Activated B cell treated with CpG ODN at 0.5 μM for 24 hours (primary cell): Measurements from ENCODE around the gene SENP8. TPM values are rescaled to one million over a fixed set of nuclear protein-coding genes. Genes with fewer than 3 reads are reported as not detected.

ENCODE experiments used
- ATAC-seq: fragments of 200-7000 bp; cut with Tn5 transposase; one replicate; pipeline ENCODE4 v1.10.0; 2021; ENCODE audit warnings: low read depth, mild to moderate bottlenecking, moderate library complexity
- CTCF ChIA-PET: fragments of 350-600 bp; sonication (Branson Sonifier 250); formaldehyde crosslinking; loops from one replicate; lab custom pipeline; 2021; ENCODE audit warnings: antibody characterized with exemption; lab: Charles Lee
- POLR2A ChIA-PET: fragments of 350-600 bp; sonication (Branson Sonifier 250); formaldehyde crosslinking; loops from one replicate; lab custom pipeline; 2021; ENCODE audit warnings: antibody characterized with exemption; lab: Charles Lee
- DNase-seq: peaks from one replicate; pipeline ENCODE4 v3.0.0; 2022
- H3K27ac Mint-ChIP-seq: one replicate; pipeline ENCODE4 v1.8.0; 2020; ENCODE audit warnings: mixed read lengths
- H3K27me3 Mint-ChIP-seq: one replicate; pipeline ENCODE4 v1.8.0; 2021; ENCODE audit warnings: mixed read lengths
- H3K36me3 Mint-ChIP-seq: one replicate; pipeline ENCODE4 v1.8.0; 2021; ENCODE audit warnings: low read depth, mixed read lengths
- H3K4me1 Mint-ChIP-seq: one replicate; pipeline ENCODE4 v1.8.0; 2021; ENCODE audit warnings: mixed read lengths
- H3K4me3 Mint-ChIP-seq: one replicate; pipeline ENCODE4 v1.8.0; 2020; ENCODE audit warnings: mild to moderate bottlenecking, mixed read lengths
- H3K9me3 Mint-ChIP-seq: one replicate; pipeline ENCODE4 v1.8.0; 2020; ENCODE audit warnings: mixed read lengths
- intact Hi-C: fragments of 100-400 bp; cut with micrococcal nuclease; formaldehyde crosslinking; loops from one replicate; pipeline ENCODE4 v1.15.1; 2024
- total RNA-seq: library from RNA; stranded (reverse); gene quantifications from 2 replicates; pipeline ENCODE4 v1.2.3, GENCODE V29; 2022
- TF ChIP-seq, protein P1 (sequence below): fragments of 200-600 bp; IDR thresholded peaks from one replicate; pipeline ENCODE4 v1.8.0; 2022; ENCODE audit warnings: antibody characterized with exemption, mild to moderate bottlenecking

SENP8 gene
- total RNA-seq, 1 donor from 2014 or later: 1.1 TPM

- Mint-ChIP-seq H3K9me3 (no peaks in the 10 kb centered on the region), H3K27ac (no peak overlapping the region), H3K36me3 (no peaks in the 10 kb centered on the region), H3K4me3 (no peak overlapping the region), H3K4me1 (peaks cover 22% of the 10 kb centered on the region), H3K27me3 (no peaks in the 10 kb centered on the region)
- POLR2A ChIA-PET: no interaction called here
- CTCF ChIA-PET: no interaction called here
- intact Hi-C loops: no loop called here
- TF ChIP-seq, protein P1, sequence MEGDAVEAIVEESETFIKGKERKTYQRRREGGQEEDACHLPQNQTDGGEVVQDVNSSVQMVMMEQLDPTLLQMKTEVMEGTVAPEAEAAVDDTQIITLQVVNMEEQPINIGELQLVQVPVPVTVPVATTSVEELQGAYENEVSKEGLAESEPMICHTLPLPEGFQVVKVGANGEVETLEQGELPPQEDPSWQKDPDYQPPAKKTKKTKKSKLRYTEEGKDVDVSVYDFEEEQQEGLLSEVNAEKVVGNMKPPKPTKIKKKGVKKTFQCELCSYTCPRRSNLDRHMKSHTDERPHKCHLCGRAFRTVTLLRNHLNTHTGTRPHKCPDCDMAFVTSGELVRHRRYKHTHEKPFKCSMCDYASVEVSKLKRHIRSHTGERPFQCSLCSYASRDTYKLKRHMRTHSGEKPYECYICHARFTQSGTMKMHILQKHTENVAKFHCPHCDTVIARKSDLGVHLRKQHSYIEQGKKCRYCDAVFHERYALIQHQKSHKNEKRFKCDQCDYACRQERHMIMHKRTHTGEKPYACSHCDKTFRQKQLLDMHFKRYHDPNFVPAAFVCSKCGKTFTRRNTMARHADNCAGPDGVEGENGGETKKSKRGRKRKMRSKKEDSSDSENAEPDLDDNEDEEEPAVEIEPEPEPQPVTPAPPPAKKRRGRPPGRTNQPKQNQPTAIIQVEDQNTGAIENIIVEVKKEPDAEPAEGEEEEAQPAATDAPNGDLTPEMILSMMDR: no peak
- no peak for ATAC-seq
- DNase-seq: no peak
Observed at GRCh38 chr15:72105111-72105510, 13.1 kb upstream of the SENP8 start.

DNA sequence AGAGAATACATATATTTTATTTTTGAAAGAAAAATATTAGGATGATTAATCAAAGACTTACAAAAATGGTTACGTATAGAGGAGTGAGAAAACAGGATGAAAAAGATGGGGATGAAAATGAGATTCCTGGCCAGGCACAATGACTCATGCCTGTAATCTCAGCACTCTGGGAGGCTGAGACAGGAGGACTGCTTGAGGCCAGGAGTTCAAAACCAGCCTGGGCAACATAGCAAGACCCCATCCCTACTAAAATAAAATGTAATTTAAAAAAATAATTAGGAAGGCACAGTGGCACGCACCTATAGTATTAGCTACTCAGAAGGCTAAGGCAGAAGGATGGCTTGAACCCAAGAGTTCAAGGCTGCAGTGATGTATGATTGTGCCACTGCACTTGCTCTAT, 12.1 kb upstream of the SENP8 start:
- POLR2A ChIA-PET: no interaction called here
- no peak overlapping the region for H3K27ac Mint-ChIP-seq
- H3K4me1 Mint-ChIP-seq: peaks cover 22% of the 10 kb centered on the region
- intact Hi-C loops: no loop called here
- no peaks in the 10 kb centered on the region for H3K9me3 Mint-ChIP-seq
- DNase-seq (no peak), ATAC-seq (no peak)
- no peak overlapping the region for H3K4me3 Mint-ChIP-seq
- TF ChIP-seq, protein P1: no peak
- H3K27me3 Mint-ChIP-seq: no peaks in the 10 kb centered on the region
- no peaks in the 10 kb centered on the region for H3K36me3 Mint-ChIP-seq
- CTCF ChIA-PET: no interaction called here

- POLR2A ChIA-PET: no interaction called here
- peaks cover 13% of the 10 kb centered on the region for H3K4me1 Mint-ChIP-seq
- H3K27ac Mint-ChIP-seq: no peak overlapping the region
- H3K27me3 Mint-ChIP-seq: no peaks in the 10 kb centered on the region
- intact Hi-C loops: no loop called here
- no peak overlapping the region for H3K4me3 Mint-ChIP-seq
- CTCF ChIA-PET: no interaction called here
- ATAC-seq: no peak
- TF ChIP-seq, protein P1: no peak
- H3K36me3 Mint-ChIP-seq: no peaks in the 10 kb centered on the region
- no peak for DNase-seq
- H3K9me3 Mint-ChIP-seq: no peaks in the 10 kb centered on the region
Observed at GRCh38 chr15:72110355-72110754, 7.8 kb upstream of the SENP8 start.

DNA sequence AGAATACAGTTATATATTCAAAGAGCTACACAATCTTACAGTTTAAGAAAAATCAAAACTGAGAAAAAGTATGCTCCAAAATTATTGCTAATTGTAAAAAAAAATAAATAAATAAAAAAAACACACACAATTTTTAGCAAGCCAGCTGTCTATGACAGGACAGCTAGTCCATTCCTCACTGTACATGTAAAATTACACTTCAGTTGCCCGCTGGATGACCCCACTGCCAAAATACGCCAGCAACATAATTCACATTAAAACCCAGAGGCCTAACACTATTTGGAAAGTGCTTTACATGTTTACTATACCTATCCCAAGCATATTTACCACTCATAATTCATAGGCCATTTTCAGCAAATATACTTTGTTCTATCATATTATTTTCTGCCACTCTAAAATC, 6.1 kb upstream of the SENP8 start:
- TF ChIP-seq, protein P1: no peak
- Mint-ChIP-seq H3K4me3 (no peak overlapping the region), H3K27me3 (no peaks in the 10 kb centered on the region), H3K27ac (no peak overlapping the region), H3K4me1 (peaks cover 27% of the 10 kb centered on the region), H3K36me3 (peaks cover 2% of the 10 kb centered on the region), H3K9me3 (no peaks in the 10 kb centered on the region)
- ATAC-seq: no peak
- intact Hi-C loops: no loop called here
- no peak for DNase-seq
- ChIA-PET POLR2A (interaction anchor here (0.6 kb wide), 1 partner anchor 68 kb away, joined by 3 read pairs; no protein-coding TSS in a partner anchor), CTCF (interaction anchor here (1.0 kb wide), 1 partner anchor 115 kb away, joined by 3 read pairs; no protein-coding TSS in a partner anchor)

GRCh38 chr15:72112805-72113204, 5.4 kb upstream of the SENP8 start:
- POLR2A ChIA-PET: interaction anchor here (0.7 kb wide), 1 partner anchor 115 kb away, joined by 7 read pairs; no protein-coding TSS in a partner anchor

More at GRCh38 chr15:72112805-72113204, 5.4 kb upstream of the SENP8 start:
- intact Hi-C loops: no loop called here
- CTCF ChIA-PET: interaction anchor here (1.0 kb wide), 1 partner anchor 115 kb away, joined by 3 read pairs; no protein-coding TSS in a partner anchor
- DNase-seq (no peak), ATAC-seq (no peak)
- TF ChIP-seq, protein P1: no peak
- Mint-ChIP-seq H3K27me3 (no peaks in the 10 kb centered on the region), H3K4me3 (no peak overlapping the region), H3K27ac (no peak overlapping the region), H3K9me3 (no peaks in the 10 kb centered on the region), H3K36me3 (peaks cover 5% of the 10 kb centered on the region), H3K4me1 (peaks cover 28% of the 10 kb centered on the region)
